HUES48 (cell line): ENCODE data around the gene XPNPEP1.

ENCODE experiments used
- H3K27ac ChIP-seq: one replicate; pipeline ENCODE4 v1.7.0; 2013; ENCODE audit warnings: low read depth, low read length, inconsistent platforms
- H3K27me3 ChIP-seq: 2 replicates; pipeline ENCODE4 v1.6.1; 2013; ENCODE audit warnings: mild to moderate bottlenecking, low read length; ENCODE audit not compliant: control insufficient read depth, insufficient read depth
- H3K36me3 ChIP-seq: 2 replicates; pipeline ENCODE4 v1.6.1; 2013; ENCODE audit warnings: low read length; ENCODE audit not compliant: control insufficient read depth, insufficient read depth
- H3K4me1 ChIP-seq: 2 replicates; pipeline ENCODE4 v1.6.1; 2013; ENCODE audit warnings: mild to moderate bottlenecking, low read length; ENCODE audit not compliant: control insufficient read depth, insufficient read depth
- H3K4me3 ChIP-seq: 2 replicates; pipeline ENCODE4 v1.5.1; 2013; ENCODE audit warnings: mild to moderate bottlenecking, low read depth, low read length
- H3K9ac ChIP-seq: 2 replicates; pipeline ENCODE4 v1.6.1; 2013; ENCODE audit warnings: mild to moderate bottlenecking, low read depth, low read length, moderate library complexity
- H3K9me3 ChIP-seq: 2 replicates; pipeline ENCODE4 v1.6.1; 2013; ENCODE audit warnings: low read length; ENCODE audit not compliant: control insufficient read depth, insufficient read depth

XPNPEP1 gene

GRCh38 chr10:109899356-109900331 lies 23.7 kb downstream of the XPNPEP1 start:
- Histone ChIP-seq H3K9ac (no peak overlapping the region), H3K4me1 (no peaks in the 10 kb centered on the region), H3K27ac (no peak overlapping the region), H3K9me3 (no peaks in the 10 kb centered on the region), H3K27me3 (no peaks in the 10 kb centered on the region), H3K4me3 (no peak overlapping the region), H3K36me3 (no peaks in the 10 kb centered on the region)

GRCh38 chr10:109898666-109899355 lies 24.5 kb downstream of the XPNPEP1 start:
- Histone ChIP-seq H3K9ac (no peak overlapping the region), H3K27me3 (no peaks in the 10 kb centered on the region), H3K27ac (no peak overlapping the region), H3K4me3 (no peak overlapping the region), H3K4me1 (no peaks in the 10 kb centered on the region), H3K36me3 (no peaks in the 10 kb centered on the region), H3K9me3 (no peaks in the 10 kb centered on the region)

- Histone ChIP-seq H3K4me3 (no peak overlapping the region), H3K9ac (no peak overlapping the region), H3K27me3 (no peaks in the 10 kb centered on the region), H3K9me3 (no peaks in the 10 kb centered on the region), H3K36me3 (no peaks in the 10 kb centered on the region), H3K27ac (no peak overlapping the region), H3K4me1 (peaks cover 5% of the 10 kb centered on the region)
Measured at GRCh38 chr10:109898007-109898406, 25.3 kb downstream of the XPNPEP1 start.

- Histone ChIP-seq H3K36me3 (0 out of 2 replicates have a peak, but pooled peaks cover 8% of the 10 kb centered on the region), H3K9ac (no peak overlapping the region), H3K4me1 (peaks cover 13% of the 10 kb centered on the region), H3K27ac (no peak overlapping the region), H3K27me3 (no peaks in the 10 kb centered on the region), H3K9me3 (no peaks in the 10 kb centered on the region), H3K4me3 (no peak overlapping the region)
Measured at GRCh38 chr10:109895848-109896247, 27.5 kb downstream of the XPNPEP1 start.

GRCh38 chr10:109895095-109895818 lies 28.1 kb downstream of the XPNPEP1 start:
- H3K4me1 ChIP-seq, result peaks cover 13% of the 10 kb centered on the region
- 0 out of 2 replicates have a peak, but pooled peaks cover 11% of the 10 kb centered on the region for H3K36me3 ChIP-seq
- H3K27me3 ChIP-seq, result no peaks in the 10 kb centered on the region
- no peaks in the 10 kb centered on the region for H3K9me3 ChIP-seq
- H3K4me3 ChIP-seq, result no peak overlapping the region
- no peak overlapping the region for H3K27ac ChIP-seq
- H3K9ac ChIP-seq, result no peak overlapping the region

- no peak overlapping the region for H3K9ac ChIP-seq
- no peaks in the 10 kb centered on the region for H3K27me3 ChIP-seq
- no peak overlapping the region for H3K27ac ChIP-seq
- H3K36me3 ChIP-seq, result 0 out of 2 replicates have a peak, but pooled peaks cover 11% of the 10 kb centered on the region
- no peak overlapping the region for H3K4me3 ChIP-seq
- H3K9me3 ChIP-seq, result no peaks in the 10 kb centered on the region
- H3K4me1 ChIP-seq, result peaks cover 13% of the 10 kb centered on the region
Measured at GRCh38 chr10:109894516-109894915, 28.8 kb downstream of the XPNPEP1 start.

GRCh38 chr10:109893386-109893785 lies 29.9 kb downstream of the XPNPEP1 start:
- no peak overlapping the region for H3K4me3 ChIP-seq
- peaks cover 13% of the 10 kb centered on the region for H3K4me1 ChIP-seq
- 0 out of 2 replicates have a peak overlapping the region, but pooled peaks have one; percentile 3 for H3K9ac ChIP-seq
- peak overlapping the region; percentile 37 for H3K27ac ChIP-seq
- H3K36me3 ChIP-seq, result peaks cover 12% of the 10 kb centered on the region; the same call in 1 of the 2 replicates
- no peaks in the 10 kb centered on the region for H3K9me3 ChIP-seq
- H3K27me3 ChIP-seq, result no peaks in the 10 kb centered on the region

GRCh38 chr10:109892931-109893330 lies 30.4 kb downstream of the XPNPEP1 start:
- H3K4me1 ChIP-seq, result peaks cover 13% of the 10 kb centered on the region

GRCh38 chr10:109892117-109892516 lies 31.2 kb downstream of the XPNPEP1 start:
- Histone ChIP-seq H3K9me3 (no peaks in the 10 kb centered on the region), H3K4me1 (peaks cover 13% of the 10 kb centered on the region), H3K27me3 (no peaks in the 10 kb centered on the region), H3K9ac (no peak overlapping the region), H3K36me3 (peaks cover 18% of the 10 kb centered on the region; the same call in 1 of the 2 replicates), H3K27ac (no peak overlapping the region), H3K4me3 (no peak overlapping the region)

More at GRCh38 chr10:109892931-109893330, 30.4 kb downstream of the XPNPEP1 start:
- Histone ChIP-seq H3K4me3 (no peak overlapping the region), H3K36me3 (peaks cover 16% of the 10 kb centered on the region; the same call in 1 of the 2 replicates), H3K9ac (0 out of 2 replicates have a peak overlapping the region, but pooled peaks have one; percentile 3), H3K27me3 (no peaks in the 10 kb centered on the region), H3K9me3 (no peaks in the 10 kb centered on the region), H3K27ac (peak overlapping the region; percentile 37)

- H3K27me3 ChIP-seq, result no peaks in the 10 kb centered on the region
- no peak overlapping the region for H3K27ac ChIP-seq
- no peak overlapping the region for H3K4me3 ChIP-seq
- peaks cover 13% of the 10 kb centered on the region for H3K4me1 ChIP-seq
- H3K9me3 ChIP-seq, result no peaks in the 10 kb centered on the region
- no peak overlapping the region for H3K9ac ChIP-seq
- peaks cover 24% of the 10 kb centered on the region; the same call in 1 of the 2 replicates for H3K36me3 ChIP-seq
Measured at GRCh38 chr10:109891105-109891504, 32.2 kb downstream of the XPNPEP1 start.
